Renal cortical epithelial cell (primary cell): ENCODE data around the gene LITAFD. TPM values are rescaled to one million over a fixed set of nuclear protein-coding genes. Genes with fewer than 3 reads are reported as not detected.
"Not testable (repeated sequence)": the region's sequence is repeated elsewhere in the genome, so short reads cannot be mapped to it uniquely, and the experiment has no call there.

Experiments used
- DNase-seq: peaks from one replicate; pipeline ENCODE4 v3.0.0-alpha.2; 2011; ENCODE audit warnings: low read depth
- total RNA-seq: library from RNA; depleted of rRNA; stranded (reverse); fragments of >200 nt; gene quantifications from 2 replicates; pipeline ENCODE4 v1.2.3, GENCODE V29; 2014

Gene LITAFD
- total RNA-seq, 1 donor from 2014 or later = not detected

- no peak for DNase-seq
Observed at GRCh38 chr16:8894736-8895334, 12.7 kb downstream of the LITAFD start.

- no peak for DNase-seq
Observed at GRCh38 chr16:8898660-8899318, 16.6 kb downstream of the LITAFD start.

GRCh38 chr16:8899709-8900317 is 17.7 kb downstream of the LITAFD start:
- DNase-seq = no peak

GRCh38 chr16:8900343-8900742 is 18.2 kb downstream of the LITAFD start:
- DNase-seq = no peak

- no peak for DNase-seq
Observed at GRCh38 chr16:8901320-8901861, 19.2 kb downstream of the LITAFD start.

- no peak for DNase-seq
Observed at GRCh38 chr16:8903004-8903403, 20.9 kb downstream of the LITAFD start.

GRCh38 chr16:8904018-8904430 is 21.9 kb downstream of the LITAFD start:
- DNase-seq = no peak

GRCh38 chr16:8905168-8905762 is 23.1 kb downstream of the LITAFD start:
- peak; percentile 60 for DNase-seq

- DNase-seq = no peak
Observed at GRCh38 chr16:8905795-8906591, 23.8 kb downstream of the LITAFD start.

- peak; percentile 18 for DNase-seq
Observed at GRCh38 chr16:8907096-8907495, 24.9 kb downstream of the LITAFD start.

GRCh38 chr16:8908810-8909468 is 26.8 kb downstream of the LITAFD start:
- no peak for DNase-seq

- no peak for DNase-seq
Observed at GRCh38 chr16:8910811-8911210, 28.7 kb downstream of the LITAFD start.

GRCh38 chr16:8912793-8913192 is 30.6 kb downstream of the LITAFD start:
- no peak for DNase-seq

GRCh38 chr16:8914098-8914497 is 31.9 kb downstream of the LITAFD start:
- DNase-seq = no peak

- DNase-seq = no peak
Observed at GRCh38 chr16:8915722-8916301, 33.7 kb downstream of the LITAFD start.

GRCh38 chr16:8916541-8917225 is 34.5 kb downstream of the LITAFD start:
- DNase-seq = no peak

GRCh38 chr16:8917336-8917735 is 35.2 kb downstream of the LITAFD start:
- DNase-seq = not testable (repeated sequence)

- no peak for DNase-seq
Observed at GRCh38 chr16:8919089-8919933, 37.2 kb downstream of the LITAFD start.

GRCh38 chr16:8919934-8920462 is 37.8 kb downstream of the LITAFD start:
- DNase-seq = no peak
